Umbilical cord (tissue), 2 donors: Measurements from ENCODE around the gene ZCWPW2. TPM values are rescaled to one million over a fixed set of nuclear protein-coding genes. Genes with fewer than 3 reads are reported as not detected.

Experiments used
- DNase-seq: peaks from one replicate; pipeline ENCODE4 v3.0.0-alpha.2; 2015; ENCODE audit warnings: low spot score
- total RNA-seq: library from RNA; depleted of rRNA; stranded (reverse); fragments of >200 nt; gene quantifications from one replicate; pipeline ENCODE4 v1.2.3, GENCODE V29; 2014; ENCODE audit warnings: low replicate concordance; ENCODE audit not compliant: insufficient read depth

Gene ZCWPW2
- total RNA-seq, 1 donor from 2014 or later = 2.9 TPM

DNA sequence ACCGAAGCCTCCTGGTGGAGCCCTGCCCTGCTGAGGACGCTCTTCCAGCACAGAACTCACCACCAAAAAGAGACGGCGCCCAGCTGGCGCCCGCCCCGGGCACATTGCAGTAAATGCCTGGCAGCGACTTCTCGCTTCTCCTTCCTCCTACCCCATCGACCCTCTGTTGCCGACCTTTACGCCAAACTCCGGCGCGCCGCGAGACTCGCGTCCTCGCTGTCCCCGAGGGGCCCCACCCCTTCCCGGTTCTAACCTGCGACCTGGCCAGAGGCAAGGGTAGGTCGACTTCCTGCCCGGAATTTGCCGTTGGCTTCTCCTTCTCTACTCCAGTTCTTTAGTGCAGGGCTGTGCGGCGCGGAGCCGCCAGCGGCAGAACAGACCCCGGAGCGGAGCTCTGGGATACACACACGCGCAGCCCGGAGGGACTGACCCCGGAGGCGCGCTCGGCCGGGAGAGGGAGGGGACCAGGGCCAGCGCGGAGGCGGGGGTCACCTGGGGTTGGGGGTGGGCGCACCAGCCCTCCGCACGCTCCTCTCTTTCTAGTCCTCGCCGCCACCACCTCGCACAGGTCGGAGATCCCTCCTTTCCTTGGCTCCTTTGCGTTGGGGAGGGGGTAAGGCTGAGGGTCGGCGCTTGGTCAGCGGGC, 226.7 kb downstream of the ZCWPW2 start:
- peak; percentile 17 for DNase-seq

Other genes with a start within 250 kb of the ZCWPW2 start
- gene CMC1, start 107.1 kb upstream of the ZCWPW2 start, total RNA-seq = 15.2 TPM
- 139 TPM for gene AZI2, start 103 bp downstream of the ZCWPW2 start, total RNA-seq